ENCODE data around the gene NUP214. TPM values are rescaled to one million over a fixed set of nuclear protein-coding genes. Genes with fewer than 3 reads are reported as not detected.

The NUP214 gene
- total RNA-seq (2021) (59.7 and 64.2 TPM in 2 replicates), Bru-seq, nascent RNA (percentile 85 among the genes with signal in this experiment), BruChase-seq, experiment 1, labeled RNA remaining after a 2-hour chase (percentile 87 among the genes with signal in this experiment), BruChase-seq, experiment 2, labeled RNA remaining after a 6-hour chase (percentile 88 among the genes with signal in this experiment)
- long read RNA-seq, full-length matches to known transcripts, result 2 of 45 reads
- long read RNA-seq, partial matches to known transcripts, result 30 of 45 reads
- long read RNA-seq, other reads (novel, unspliced or antisense), result 13 of 45 reads

- ChIA-PET POLR2A (ENCODE audit: low non-redundant PET) (interaction anchor here (0.6 to 0.7 kb wide), 2 partner anchors 20 to 95 kb away, joined by 3 read pairs; no protein-coding TSS in a partner anchor), CTCF (interaction anchor here (0.6 kb wide), 1 partner anchor 248 kb away, joined by 4 read pairs; no protein-coding TSS in a partner anchor)
- Histone ChIP-seq H3K9me3 (ENCODE audit: low read depth, low read length, poor library complexity, severe bottlenecking) (no peaks in the 10 kb centered on the region), H3K27ac (ENCODE audit: low read depth, low read length, poor library complexity, severe bottlenecking) (peak within 1 kb of the TSS; percentile 91), H3K36me3 (ENCODE audit: insufficient read depth, low read length, poor library complexity, severe bottlenecking) (peaks cover 32% of the 10 kb centered on the region), H3K27me3 (replicated peaks; ENCODE audit: insufficient read depth, low read depth, low read length, poor library complexity) (no peaks in the 10 kb centered on the region), H3K4me3 (ENCODE audit: low read depth, low read length, poor library complexity, severe bottlenecking) (peak within 1 kb of the TSS; percentile 81), H3K4me1 (ENCODE audit: insufficient read depth, low read length, poor library complexity, severe bottlenecking) (peaks cover 5% of the 10 kb centered on the region)
- TF ChIP-seq EZH2 (IDR thresholded peaks at IDR 0.05; ENCODE audit: borderline replicate concordance, low read depth, low read length, poor library complexity, severe bottlenecking), result no peak
- TF ChIP-seq, protein P1, sequence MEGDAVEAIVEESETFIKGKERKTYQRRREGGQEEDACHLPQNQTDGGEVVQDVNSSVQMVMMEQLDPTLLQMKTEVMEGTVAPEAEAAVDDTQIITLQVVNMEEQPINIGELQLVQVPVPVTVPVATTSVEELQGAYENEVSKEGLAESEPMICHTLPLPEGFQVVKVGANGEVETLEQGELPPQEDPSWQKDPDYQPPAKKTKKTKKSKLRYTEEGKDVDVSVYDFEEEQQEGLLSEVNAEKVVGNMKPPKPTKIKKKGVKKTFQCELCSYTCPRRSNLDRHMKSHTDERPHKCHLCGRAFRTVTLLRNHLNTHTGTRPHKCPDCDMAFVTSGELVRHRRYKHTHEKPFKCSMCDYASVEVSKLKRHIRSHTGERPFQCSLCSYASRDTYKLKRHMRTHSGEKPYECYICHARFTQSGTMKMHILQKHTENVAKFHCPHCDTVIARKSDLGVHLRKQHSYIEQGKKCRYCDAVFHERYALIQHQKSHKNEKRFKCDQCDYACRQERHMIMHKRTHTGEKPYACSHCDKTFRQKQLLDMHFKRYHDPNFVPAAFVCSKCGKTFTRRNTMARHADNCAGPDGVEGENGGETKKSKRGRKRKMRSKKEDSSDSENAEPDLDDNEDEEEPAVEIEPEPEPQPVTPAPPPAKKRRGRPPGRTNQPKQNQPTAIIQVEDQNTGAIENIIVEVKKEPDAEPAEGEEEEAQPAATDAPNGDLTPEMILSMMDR (conservative IDR thresholded peaks at IDR 0.05; ENCODE audit: low read depth, low read length), result no peak
- TSS peak; percentile 40 for BruUV-seq (replicated peaks)
- intact Hi-C loops (cut with micrococcal nuclease; ENCODE audit: unreplicated experiment), result no loop called here
- DNase-seq (ENCODE audit: low spot score), result peak; percentile 99
Observed at GRCh38 chr9:131125288-131126058, at the start of gene NUP214. NUP214 (plus strand) TSS chr9:131125586; CDS start chr9:131125705, 119 bp downstream.

DNA sequence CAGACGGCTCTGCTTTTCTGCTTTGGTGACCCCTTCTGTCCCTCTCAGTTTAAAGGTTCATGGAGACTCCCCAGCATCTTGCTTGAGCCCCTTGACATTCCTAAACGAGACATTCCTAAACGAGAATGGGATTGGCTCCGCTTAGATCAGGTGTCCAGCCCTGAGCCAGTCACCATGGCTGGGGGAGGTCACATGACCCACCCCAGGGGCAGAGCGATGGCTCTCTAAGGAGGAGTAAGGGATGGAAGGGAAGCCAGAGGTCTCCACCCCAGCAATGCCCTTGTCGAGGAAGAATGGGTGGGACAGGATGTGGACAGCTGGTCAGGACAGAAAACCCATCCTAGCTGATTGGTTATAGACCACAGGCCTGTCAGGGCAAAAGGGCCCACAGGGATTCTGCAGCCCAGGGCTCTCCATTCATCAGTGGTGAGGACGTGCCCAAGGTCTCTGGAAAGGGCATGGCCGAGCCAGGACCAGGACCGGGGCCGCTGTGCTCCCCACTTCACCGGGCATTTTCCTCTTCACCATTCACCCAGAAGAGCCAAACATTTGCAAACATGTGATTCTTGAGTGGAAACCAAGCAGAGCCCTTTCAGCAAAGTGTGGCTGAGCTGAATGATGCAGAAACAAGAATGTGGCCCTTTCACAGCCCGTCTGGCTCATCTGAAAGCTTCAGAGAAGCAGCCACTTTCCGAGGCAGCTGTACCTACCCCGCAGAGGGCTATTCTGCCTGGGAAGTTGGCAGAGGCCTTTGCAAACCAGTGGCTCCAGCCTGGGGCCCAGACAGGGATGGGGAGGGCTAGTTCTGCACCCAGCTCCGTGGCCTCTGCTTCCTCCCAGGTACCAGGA, 48.8 kb upstream of the NUP214 start:
- no peak for DNase-seq (ENCODE audit: low spot score)
- no peaks in the 10 kb centered on the region for H3K9me3 ChIP-seq (ENCODE audit: low read depth, low read length, poor library complexity, severe bottlenecking)
- H3K36me3 ChIP-seq (ENCODE audit: insufficient read depth, low read length, poor library complexity, severe bottlenecking), result no peaks in the 10 kb centered on the region
- CTCF ChIA-PET, result no interaction called here
- no peaks in the 10 kb centered on the region for H3K4me1 ChIP-seq (ENCODE audit: insufficient read depth, low read length, poor library complexity, severe bottlenecking)
- no peaks in the 10 kb centered on the region for H3K27me3 ChIP-seq (replicated peaks; ENCODE audit: insufficient read depth, low read depth, low read length, poor library complexity)
- no TSS peak for BruUV-seq (replicated peaks)
- no peak overlapping the region for H3K4me3 ChIP-seq (ENCODE audit: low read depth, low read length, poor library complexity, severe bottlenecking)
- no peak for TF ChIP-seq EZH2 (IDR thresholded peaks at IDR 0.05; ENCODE audit: borderline replicate concordance, low read depth, low read length, poor library complexity, severe bottlenecking)
- TF ChIP-seq, protein P1 (conservative IDR thresholded peaks at IDR 0.05; ENCODE audit: low read depth, low read length), result no peak
- intact Hi-C loops (cut with micrococcal nuclease; ENCODE audit: unreplicated experiment), result no loop called here
- no peak overlapping the region for H3K27ac ChIP-seq (ENCODE audit: low read depth, low read length, poor library complexity, severe bottlenecking)
- POLR2A ChIA-PET (ENCODE audit: low non-redundant PET), result no interaction called here
